ENCODE measurements around the gene CTDSP2. TPM values are rescaled to one million over a fixed set of nuclear protein-coding genes. Genes with fewer than 3 reads are reported as not detected.
"Not testable (repeated sequence)": the region's sequence is repeated elsewhere in the genome, so short reads cannot be mapped to it uniquely, and the experiment has no call there.

CTDSP2 gene
- polyA plus RNA-seq, 4 donors = 35.1 to 143 (median 51.8) TPM

DNA sequence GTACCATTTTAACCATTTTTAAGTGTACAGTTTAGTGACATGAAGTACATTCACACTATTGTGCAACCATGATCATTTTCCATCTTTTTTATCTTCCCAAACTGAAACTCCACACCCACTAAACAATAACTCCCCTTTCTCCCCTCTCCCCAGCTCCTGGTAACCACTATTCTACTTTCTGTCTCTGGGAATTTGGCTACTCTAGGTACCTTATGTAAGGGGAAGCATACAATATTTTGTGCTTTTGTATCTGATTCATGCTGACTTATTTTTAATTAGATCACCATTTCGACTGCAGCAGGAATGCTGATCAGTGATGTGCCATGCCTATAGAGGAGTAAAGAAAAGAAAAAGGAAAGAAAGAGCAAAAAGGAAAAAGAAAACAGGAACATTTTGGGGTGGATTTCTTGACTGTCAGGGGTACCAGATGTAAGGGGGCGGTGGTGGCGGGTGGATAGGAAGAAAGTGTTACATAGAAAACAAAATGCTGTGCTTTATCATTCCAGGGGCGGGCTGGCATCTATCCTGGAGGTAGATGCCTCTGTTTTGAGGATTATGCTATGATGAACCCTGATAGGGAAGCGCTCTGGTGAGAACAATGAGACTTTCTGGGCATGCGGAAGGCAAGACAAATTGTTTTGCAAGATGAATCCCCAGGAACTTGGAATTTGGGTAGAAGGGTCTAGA, 45.2 kb upstream of the CTDSP2 start:
- 91 to 92% (median 91%) methylated on average over 6 of the region's 6 CpGs for WGBS, 3 donors
- Histone ChIP-seq H3K9me3 (ENCODE audit: control insufficient read depth in 2 of 2, insufficient read depth in 1 of 2, low read depth in 1 of 2, low read length in 1 of 2) (no peaks in the 10 kb centered on the region), H3K4me3 (ENCODE audit: low read depth in 1 of 3, low read length in 3 of 3) (no peak overlapping the region), H3K27ac (ENCODE audit: low read depth in 1 of 3, low read length in 2 of 3) (peak overlapping the region in 2 of 3 donors; percentile 29 to 89), H3K27me3 (ENCODE audit: control insufficient read depth in 3 of 3, insufficient read depth in 3 of 3, low read length in 3 of 3) (no peaks in the 10 kb centered on the region), H3K36me3 (ENCODE audit: control insufficient read depth in 3 of 3, insufficient read depth in 2 of 3, low read depth in 1 of 3, low read length in 3 of 3) (no peaks in the 10 kb centered on the region), H3K4me1 (ENCODE audit: control insufficient read depth in 3 of 3, insufficient read depth in 2 of 3, low read depth in 1 of 3, low read length in 2 of 3) (peaks cover 0 to 82% (median 22%) of the 10 kb centered on the region in 3 donors)
- FAIRE-seq (no peak), DNase-seq (no peak)

GRCh38 chr12:57890191-57891115, 43.9 kb upstream of the CTDSP2 start:
- peaks cover 0 to 74% (median 23%) of the 10 kb centered on the region in 3 donors for H3K4me1 ChIP-seq (ENCODE audit: control insufficient read depth in 3 of 3, insufficient read depth in 2 of 3, low read depth in 1 of 3, low read length in 2 of 3)

GRCh38 chr12:57889500-57889989, 43.0 kb upstream of the CTDSP2 start:
- peaks cover 0 to 8% of the 10 kb centered on the region in 2 donors for H3K9me3 ChIP-seq (ENCODE audit: control insufficient read depth in 2 of 2, insufficient read depth in 1 of 2, low read depth in 1 of 2, low read length in 1 of 2)
- H3K4me1 ChIP-seq (ENCODE audit: control insufficient read depth in 3 of 3, insufficient read depth in 2 of 3, low read depth in 1 of 3, low read length in 2 of 3) = peaks cover 0 to 64% (median 19%) of the 10 kb centered on the region in 3 donors
- H3K36me3 ChIP-seq (ENCODE audit: control insufficient read depth in 3 of 3, insufficient read depth in 2 of 3, low read depth in 1 of 3, low read length in 3 of 3) = no peaks in the 10 kb centered on the region
- 55 to 74% (median 64%) methylated on average over 10 of the region's 10 CpGs for WGBS, 3 donors
- FAIRE-seq = no peak
- H3K4me3 ChIP-seq (ENCODE audit: low read depth in 1 of 3, low read length in 3 of 3) = no peak overlapping the region
- DNase-seq = peak; percentile 11 to 44
- H3K27ac ChIP-seq (ENCODE audit: low read depth in 1 of 3, low read length in 2 of 3) = peak overlapping the region in 2 of 3 donors; percentile 81 to 92
- H3K27me3 ChIP-seq (ENCODE audit: control insufficient read depth in 3 of 3, insufficient read depth in 3 of 3, low read length in 3 of 3) = no peaks in the 10 kb centered on the region

More at GRCh38 chr12:57890191-57891115, 43.9 kb upstream of the CTDSP2 start:
- FAIRE-seq = no peak
- H3K4me3 ChIP-seq (ENCODE audit: low read depth in 1 of 3, low read length in 3 of 3) = no peak overlapping the region
- H3K9me3 ChIP-seq (ENCODE audit: control insufficient read depth in 2 of 2, insufficient read depth in 1 of 2, low read depth in 1 of 2, low read length in 1 of 2) = peaks cover 0 to 2% of the 10 kb centered on the region in 2 donors
- H3K27ac ChIP-seq (ENCODE audit: low read depth in 1 of 3, low read length in 2 of 3) = peak overlapping the region in 2 of 3 donors; percentile 81 to 92
- H3K36me3 ChIP-seq (ENCODE audit: control insufficient read depth in 3 of 3, insufficient read depth in 2 of 3, low read depth in 1 of 3, low read length in 3 of 3) = no peaks in the 10 kb centered on the region
- H3K27me3 ChIP-seq (ENCODE audit: control insufficient read depth in 3 of 3, insufficient read depth in 3 of 3, low read length in 3 of 3) = no peaks in the 10 kb centered on the region
- DNase-seq = peak in 1 of 2 donors; percentile 10
- WGBS, 3 donors = 56 to 68% (median 63%) methylated on average over 14 of the region's 14 CpGs

DNA sequence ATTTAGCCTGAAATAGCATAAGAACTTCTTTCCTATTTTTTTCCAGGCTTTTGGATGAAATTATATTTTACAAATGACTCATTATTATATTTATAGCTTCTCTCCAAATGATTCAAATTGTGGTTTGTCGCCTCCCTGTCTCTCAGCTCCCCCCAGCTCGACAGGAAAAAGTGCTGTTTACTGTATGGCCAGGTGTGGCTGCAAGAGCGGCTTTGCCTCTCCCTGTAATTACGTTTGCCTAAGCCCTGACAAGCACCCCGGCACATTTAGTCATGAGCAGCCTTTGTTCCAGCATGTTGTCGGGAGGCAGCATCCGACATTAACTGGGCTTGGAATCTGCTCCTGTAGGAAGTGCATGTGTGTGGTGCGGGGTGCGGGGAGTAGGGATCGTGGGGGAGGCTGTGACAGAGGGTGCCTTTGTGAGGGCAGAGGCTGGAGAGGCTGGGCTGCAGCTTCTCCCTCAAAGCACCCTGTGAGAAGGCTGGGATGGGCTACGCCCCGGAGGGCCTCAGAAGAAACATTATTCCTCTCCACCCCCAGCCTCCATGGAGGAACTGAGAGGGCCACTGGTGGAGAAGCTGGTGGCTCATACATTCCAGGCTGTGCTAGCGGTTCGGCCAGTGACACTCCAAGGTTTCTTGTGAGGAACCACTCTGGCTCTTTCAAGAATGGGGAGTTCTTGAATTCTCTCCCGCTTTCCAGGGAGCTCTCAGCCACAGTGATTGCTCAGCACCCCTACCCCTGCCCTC, 42.1 kb upstream of the CTDSP2 start:
- no peak for FAIRE-seq
- Histone ChIP-seq H3K27me3 (ENCODE audit: control insufficient read depth in 3 of 3, insufficient read depth in 3 of 3, low read length in 3 of 3) (no peaks in the 10 kb centered on the region), H3K27ac (ENCODE audit: low read depth in 1 of 3, low read length in 2 of 3) (peak overlapping the region; percentile 2 to 92 (median 81)), H3K4me3 (ENCODE audit: low read depth in 1 of 3, low read length in 3 of 3) (no peak overlapping the region), H3K36me3 (ENCODE audit: control insufficient read depth in 3 of 3, insufficient read depth in 2 of 3, low read depth in 1 of 3, low read length in 3 of 3) (no peaks in the 10 kb centered on the region), H3K9me3 (ENCODE audit: control insufficient read depth in 2 of 2, insufficient read depth in 1 of 2, low read depth in 1 of 2, low read length in 1 of 2) (peaks cover 0 to 8% of the 10 kb centered on the region in 2 donors), H3K4me1 (ENCODE audit: control insufficient read depth in 3 of 3, insufficient read depth in 2 of 3, low read depth in 1 of 3, low read length in 2 of 3) (peaks cover 0 to 55% (median 15%) of the 10 kb centered on the region in 3 donors)
- WGBS, 3 donors = 24 to 31% (median 28%) methylated on average over 15 of the region's 15 CpGs
- peak; percentile 77 for DNase-seq

DNA sequence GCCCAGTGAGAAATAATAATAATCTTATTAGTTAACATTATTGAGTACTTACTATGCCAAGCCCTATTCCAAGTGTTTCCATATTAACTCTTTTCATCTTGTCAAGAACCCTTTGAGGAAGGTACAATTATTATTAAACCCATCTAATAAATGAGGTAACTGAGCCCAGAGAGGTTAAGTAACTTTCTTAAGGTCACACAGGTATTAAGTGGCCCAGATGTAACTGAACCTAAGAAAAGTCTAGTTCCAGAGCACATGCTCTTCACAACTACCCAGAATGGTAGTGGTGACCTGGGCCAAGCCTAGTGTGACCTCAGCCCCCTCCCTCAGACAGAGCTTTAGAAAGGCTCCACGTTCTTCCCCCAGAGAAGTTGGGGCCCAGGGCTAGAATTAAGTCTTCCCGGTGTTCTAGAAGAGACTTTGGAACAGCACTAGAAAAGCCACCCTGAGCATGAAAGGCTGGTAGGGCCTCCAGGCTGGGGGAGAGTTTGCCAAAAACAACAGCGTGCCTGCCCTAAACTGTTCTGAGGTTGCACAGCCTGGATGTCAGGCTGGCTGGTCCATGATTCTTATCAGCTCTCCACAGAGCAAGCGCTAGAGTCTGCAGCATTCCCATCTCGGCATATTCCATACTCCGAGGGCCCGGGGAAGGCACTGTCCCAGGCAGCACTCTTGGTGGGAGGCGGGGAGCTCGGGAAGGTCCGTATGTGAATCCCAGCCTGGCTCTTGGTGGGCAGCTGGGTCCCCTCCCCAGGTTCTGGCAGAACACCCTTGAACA, 41.3 kb upstream of the CTDSP2 start:
- WGBS, 3 donors = 12 to 30% (median 25%) methylated on average over 10 of the region's 10 CpGs
- no peaks in the 10 kb centered on the region for H3K36me3 ChIP-seq (ENCODE audit: control insufficient read depth in 3 of 3, insufficient read depth in 2 of 3, low read depth in 1 of 3, low read length in 3 of 3)
- H3K9me3 ChIP-seq (ENCODE audit: control insufficient read depth in 2 of 2, insufficient read depth in 1 of 2, low read depth in 1 of 2, low read length in 1 of 2) = peaks cover 0 to 8% of the 10 kb centered on the region in 2 donors
- H3K4me3 ChIP-seq (ENCODE audit: low read depth in 1 of 3, low read length in 3 of 3) = no peak overlapping the region
- DNase-seq (peak in 1 of 2 donors; percentile 17), FAIRE-seq (no peak)
- no peaks in the 10 kb centered on the region for H3K27me3 ChIP-seq (ENCODE audit: control insufficient read depth in 3 of 3, insufficient read depth in 3 of 3, low read length in 3 of 3)
- peak overlapping the region in 2 of 3 donors; percentile 81 to 92 for H3K27ac ChIP-seq (ENCODE audit: low read depth in 1 of 3, low read length in 2 of 3)
- H3K4me1 ChIP-seq (ENCODE audit: control insufficient read depth in 3 of 3, insufficient read depth in 2 of 3, low read depth in 1 of 3, low read length in 2 of 3) = peaks cover 1 to 47% (median 15%) of the 10 kb centered on the region in 3 donors

DNA sequence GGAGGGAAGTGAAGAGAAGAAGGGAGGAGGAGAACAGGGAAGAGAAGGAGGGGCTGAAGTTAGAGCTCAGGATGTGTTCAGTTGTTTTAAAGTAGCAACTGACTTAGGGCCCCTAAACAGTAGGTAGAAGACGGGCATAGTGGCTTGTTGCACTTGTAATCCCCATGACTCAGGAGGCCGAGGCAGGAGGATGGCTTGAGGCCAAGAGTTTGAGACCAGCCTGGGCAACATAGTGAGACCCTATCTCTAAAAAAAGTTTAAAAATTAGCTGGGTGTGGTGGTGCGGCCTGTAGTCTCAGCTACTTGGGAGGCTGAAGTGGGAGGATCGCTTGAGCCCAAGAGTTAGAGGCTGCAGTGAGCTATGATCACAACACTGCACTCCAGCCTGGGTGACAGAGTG, 40.4 kb upstream of the CTDSP2 start:
- peak overlapping the region in 2 of 3 donors; percentile 29 to 32 for H3K27ac ChIP-seq (ENCODE audit: low read depth in 1 of 3, low read length in 2 of 3)
- WGBS, 3 donors = 87 to 94% (median 91%) methylated on average over 4 of the region's 4 CpGs
- H3K4me1 ChIP-seq (ENCODE audit: control insufficient read depth in 3 of 3, insufficient read depth in 2 of 3, low read depth in 1 of 3, low read length in 2 of 3) = peaks cover 2 to 39% (median 15%) of the 10 kb centered on the region in 3 donors
- not testable (repeated sequence) for H3K4me3 ChIP-seq (ENCODE audit: low read depth in 1 of 3, low read length in 3 of 3); DNase-seq; H3K9me3 ChIP-seq (ENCODE audit: control insufficient read depth in 2 of 2, insufficient read depth in 1 of 2, low read depth in 1 of 2, low read length in 1 of 2); H3K27me3 ChIP-seq (ENCODE audit: control insufficient read depth in 3 of 3, insufficient read depth in 3 of 3, low read length in 3 of 3); H3K36me3 ChIP-seq (ENCODE audit: control insufficient read depth in 3 of 3, insufficient read depth in 2 of 3, low read depth in 1 of 3, low read length in 3 of 3); FAIRE-seq

DNA sequence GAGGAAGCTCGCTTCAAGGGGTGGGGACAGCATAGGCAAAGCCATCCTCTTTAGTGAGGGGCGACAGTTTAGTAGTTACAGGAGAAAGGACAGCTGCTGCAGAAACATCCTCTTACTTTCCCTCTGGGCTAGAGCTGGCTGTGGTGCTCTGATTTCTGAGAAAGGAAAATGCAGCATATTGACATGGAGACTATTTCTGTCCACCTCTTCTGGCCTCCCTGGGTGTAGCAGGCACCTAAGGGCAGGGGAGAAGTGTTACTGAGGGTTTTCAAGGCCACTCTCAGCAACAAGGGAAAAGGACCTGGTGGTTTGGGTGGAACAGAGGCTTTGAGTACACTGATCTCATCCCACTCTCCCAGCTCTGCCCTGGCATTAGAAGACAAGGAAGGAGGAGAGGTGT, 40.0 kb upstream of the CTDSP2 start:
- Histone ChIP-seq H3K4me3 (ENCODE audit: low read depth in 1 of 3, low read length in 3 of 3) (no peak overlapping the region), H3K4me1 (ENCODE audit: control insufficient read depth in 3 of 3, insufficient read depth in 2 of 3, low read depth in 1 of 3, low read length in 2 of 3) (peaks cover 2 to 34% (median 15%) of the 10 kb centered on the region in 3 donors), H3K9me3 (ENCODE audit: control insufficient read depth in 2 of 2, insufficient read depth in 1 of 2, low read depth in 1 of 2, low read length in 1 of 2) (peaks cover 0 to 8% of the 10 kb centered on the region in 2 donors), H3K27ac (ENCODE audit: low read depth in 1 of 3, low read length in 2 of 3) (peak overlapping the region in 2 of 3 donors; percentile 29 to 40), H3K36me3 (ENCODE audit: control insufficient read depth in 3 of 3, insufficient read depth in 2 of 3, low read depth in 1 of 3, low read length in 3 of 3) (no peaks in the 10 kb centered on the region), H3K27me3 (ENCODE audit: control insufficient read depth in 3 of 3, insufficient read depth in 3 of 3, low read length in 3 of 3) (no peaks in the 10 kb centered on the region)
- DNase-seq (no peak), FAIRE-seq (no peak)
- 84 to 95% (median 93%) methylated on average over 2 of the region's 2 CpGs for WGBS, 3 donors

Measured in small intestine (tissue), 7 donors.